Hepatic stellate cell (primary cell): Measurements from ENCODE around the gene PSTPIP2.
"Not testable (repeated sequence)": the region's sequence is repeated elsewhere in the genome, so short reads cannot be mapped to it uniquely, and the experiment has no call there.

Experiments
- DNase-seq: peaks from one replicate; pipeline ENCODE4 v3.0.0; 2011; ENCODE audit warnings: low spot score

Gene PSTPIP2

GRCh38 chr18:46070232-46070631 lies 1.8 kb downstream of the PSTPIP2 start:
- DNase-seq, result no peak

DNA sequence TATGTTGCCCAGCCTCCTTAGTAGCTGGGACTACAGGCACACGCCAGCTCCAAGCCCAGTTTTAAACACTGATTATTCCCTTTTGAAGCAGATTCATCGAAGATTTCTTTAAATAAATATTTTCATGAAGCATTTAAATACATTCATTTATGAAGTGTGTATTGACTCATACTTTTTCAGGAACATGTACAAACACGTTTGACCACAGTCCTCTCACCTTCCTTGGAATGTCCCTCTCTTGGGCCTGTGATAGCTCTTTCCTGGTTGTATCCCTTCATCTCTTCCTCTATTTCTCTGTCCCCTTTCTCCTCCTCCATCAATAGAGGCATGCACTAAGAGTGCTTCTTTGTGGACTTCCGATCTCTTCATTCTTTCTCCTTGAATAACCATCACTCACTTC lies 2.5 kb downstream of the PSTPIP2 start:
- DNase-seq, result no peak

GRCh38 chr18:46068763-46069162 lies 3.3 kb downstream of the PSTPIP2 start:
- no peak for DNase-seq

DNA sequence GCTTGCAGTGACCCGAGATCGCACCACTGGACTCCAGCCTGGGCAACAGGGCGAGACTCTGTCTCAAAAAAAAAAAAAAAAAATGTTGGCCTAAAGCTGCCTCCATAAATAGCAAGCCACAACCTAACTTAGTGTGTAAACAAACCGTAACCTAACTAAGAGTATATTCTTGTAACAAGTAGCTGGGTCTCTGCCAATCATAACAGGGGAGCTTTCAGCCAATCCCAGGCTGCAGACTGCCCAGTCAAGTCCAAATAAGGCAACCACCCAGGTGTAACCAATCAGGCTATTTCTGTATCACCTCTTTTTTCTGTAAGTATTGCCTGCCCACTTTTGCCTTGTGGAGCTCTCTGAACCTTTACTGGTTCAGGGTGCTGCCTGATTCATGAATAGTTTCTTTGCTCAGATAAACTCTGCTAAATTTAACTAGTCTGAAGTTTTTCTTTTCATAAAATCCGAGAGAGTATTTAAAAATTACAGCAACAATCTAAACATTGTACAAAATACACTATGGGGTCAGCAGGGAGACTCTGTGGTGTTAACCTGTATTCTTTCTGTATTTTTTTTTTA lies 4.5 kb downstream of the PSTPIP2 start:
- no peak for DNase-seq

DNA sequence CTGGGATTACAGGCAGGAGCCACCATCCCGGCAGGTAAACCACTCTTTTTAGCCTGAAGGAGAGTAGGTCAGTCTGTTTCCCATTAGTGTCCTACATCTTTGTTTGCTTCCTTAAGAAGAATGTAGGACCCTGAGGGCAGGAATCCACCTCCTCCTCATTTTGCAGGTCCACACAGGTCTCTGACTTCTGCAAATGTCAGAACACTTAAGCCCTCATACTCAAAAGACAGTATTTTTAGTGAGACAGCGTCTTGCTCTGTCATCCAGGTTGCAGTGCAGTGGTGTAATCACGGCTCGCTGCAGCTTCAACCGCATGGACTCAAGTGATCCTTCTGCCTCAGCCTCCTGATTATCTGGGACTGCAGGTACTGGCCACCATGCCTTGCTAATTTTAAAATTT lies 9.3 kb downstream of the PSTPIP2 start:
- no peak for DNase-seq

GRCh38 chr18:46061796-46062195 lies 10.3 kb downstream of the PSTPIP2 start:
- DNase-seq, result no peak

GRCh38 chr18:46061387-46061786 lies 10.7 kb downstream of the PSTPIP2 start:
- no peak for DNase-seq

GRCh38 chr18:46060359-46060841 lies 11.7 kb downstream of the PSTPIP2 start:
- DNase-seq, result no peak

GRCh38 chr18:46055838-46056230 lies 16.2 kb downstream of the PSTPIP2 start:
- DNase-seq, result no peak

DNA sequence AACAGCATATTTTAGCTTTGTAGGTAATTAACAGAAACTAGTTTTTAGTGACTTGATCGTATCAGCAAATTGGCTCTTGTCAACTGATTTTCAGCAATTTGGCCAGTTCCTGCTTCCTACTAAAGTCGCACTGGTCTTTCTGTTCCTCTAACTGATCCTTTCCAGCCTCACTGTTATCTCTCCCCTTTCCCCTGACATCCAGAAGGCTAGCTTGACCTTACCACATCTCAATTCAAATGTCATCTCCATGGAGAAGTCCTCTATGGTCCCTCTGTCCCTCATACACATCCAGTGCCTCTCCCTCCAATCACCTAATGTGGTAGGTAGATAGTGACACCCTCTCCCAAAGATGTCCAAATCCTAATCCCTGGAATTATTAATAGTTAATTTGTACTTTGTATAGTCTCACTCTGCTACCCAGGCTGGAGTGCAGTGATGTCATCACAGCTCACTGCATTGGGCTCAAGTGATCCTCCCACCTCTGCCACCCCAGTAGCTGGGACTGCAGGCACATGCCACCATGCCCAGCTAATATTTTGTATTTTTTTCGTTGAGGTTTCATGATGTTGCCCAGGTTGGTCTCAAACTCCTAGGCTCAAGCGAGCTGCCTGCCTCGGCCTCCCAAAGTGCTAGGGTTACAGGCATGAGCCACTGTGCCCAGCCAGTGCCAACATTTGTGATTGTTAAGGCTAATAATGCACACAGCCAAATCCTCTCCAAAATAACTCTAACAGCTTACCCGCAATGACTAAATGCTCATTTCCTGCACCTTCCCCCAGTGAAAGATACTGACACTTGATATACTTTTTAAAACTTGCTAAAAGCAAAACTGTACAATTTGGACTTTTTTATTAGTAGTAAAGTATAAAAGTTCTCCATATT lies 16.9 kb downstream of the PSTPIP2 start:
- no peak for DNase-seq

DNA sequence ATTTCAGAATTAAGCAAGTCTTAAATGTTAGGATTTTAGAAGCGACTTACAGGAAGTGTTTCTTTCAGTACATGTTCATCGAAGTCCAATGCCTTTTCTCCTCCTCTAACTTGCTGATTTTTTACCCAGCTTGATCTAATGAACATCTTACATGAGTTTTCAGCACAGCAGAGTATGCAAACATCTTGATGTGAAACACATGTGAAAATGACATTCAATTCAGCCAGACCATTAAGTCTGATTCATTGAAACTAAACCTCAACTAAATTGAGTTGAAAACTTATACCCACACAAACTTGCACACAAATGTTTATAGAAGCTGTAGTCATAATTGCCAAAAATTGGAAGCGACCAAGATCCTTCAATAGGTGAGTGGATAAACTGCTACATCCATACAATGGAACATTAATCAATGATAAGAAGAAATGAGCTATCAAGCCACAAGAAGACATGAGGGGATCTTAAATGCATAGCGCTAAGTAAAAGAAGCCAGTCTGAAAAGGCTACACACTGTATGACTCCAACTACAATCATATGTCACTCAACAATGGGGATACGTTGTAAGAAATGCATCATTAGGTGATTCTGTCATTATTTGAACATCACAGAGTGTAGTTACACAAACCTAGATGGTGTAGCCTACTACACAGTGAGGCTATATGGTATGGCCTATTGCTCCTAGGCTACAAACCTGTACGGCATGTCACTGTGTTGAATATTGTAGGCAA lies 18.5 kb downstream of the PSTPIP2 start:
- DNase-seq, result no peak

GRCh38 chr18:46051731-46052461 lies 20.2 kb downstream of the PSTPIP2 start:
- DNase-seq, result peak; percentile 38

DNA sequence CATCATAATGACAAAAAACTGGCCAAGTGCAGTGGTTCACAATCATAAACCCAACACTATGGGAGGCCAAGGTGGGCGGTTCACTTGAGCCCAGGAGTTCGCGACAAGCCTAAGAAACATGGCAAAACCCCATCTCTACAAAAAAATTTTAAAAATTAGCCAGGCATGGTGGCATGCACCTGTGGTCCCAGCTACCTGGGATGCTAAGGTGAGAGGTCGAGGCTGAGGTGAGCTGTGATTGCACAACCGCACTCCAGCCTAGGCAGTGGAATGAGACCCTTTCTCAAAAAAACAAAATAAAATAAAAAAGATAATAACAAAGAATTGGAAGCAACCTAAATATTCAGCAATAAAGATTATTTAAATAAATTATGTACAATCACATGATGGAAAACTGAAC lies 21.8 kb downstream of the PSTPIP2 start:
- no peak for DNase-seq

- DNase-seq, result no peak
These were observed 23.4 kb downstream of the PSTPIP2 start for GRCh38 chr18:46048641-46049040.

- not testable (repeated sequence) for DNase-seq
These were observed 24.7 kb downstream of the PSTPIP2 start for GRCh38 chr18:46047369-46047768.

DNA sequence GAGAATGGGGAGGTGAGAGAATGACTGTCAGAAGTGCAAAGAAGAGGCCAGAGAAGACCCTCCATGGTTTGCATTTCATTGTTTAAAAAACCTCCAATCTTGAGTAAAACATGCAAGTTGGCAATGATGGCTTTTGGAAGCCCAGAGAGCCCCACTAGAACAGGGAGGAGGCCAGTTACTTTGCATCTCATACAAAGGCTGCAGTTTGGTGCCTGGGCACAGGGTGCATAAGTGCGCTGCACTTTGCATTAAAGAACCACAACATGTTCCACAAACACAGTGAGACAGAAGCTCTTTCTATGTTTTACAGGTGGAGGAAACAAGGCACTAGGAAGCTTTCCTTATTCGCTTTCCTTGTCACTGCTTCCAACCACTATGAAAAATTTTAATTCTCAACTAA lies 25.4 kb downstream of the PSTPIP2 start:
- no peak for DNase-seq

DNA sequence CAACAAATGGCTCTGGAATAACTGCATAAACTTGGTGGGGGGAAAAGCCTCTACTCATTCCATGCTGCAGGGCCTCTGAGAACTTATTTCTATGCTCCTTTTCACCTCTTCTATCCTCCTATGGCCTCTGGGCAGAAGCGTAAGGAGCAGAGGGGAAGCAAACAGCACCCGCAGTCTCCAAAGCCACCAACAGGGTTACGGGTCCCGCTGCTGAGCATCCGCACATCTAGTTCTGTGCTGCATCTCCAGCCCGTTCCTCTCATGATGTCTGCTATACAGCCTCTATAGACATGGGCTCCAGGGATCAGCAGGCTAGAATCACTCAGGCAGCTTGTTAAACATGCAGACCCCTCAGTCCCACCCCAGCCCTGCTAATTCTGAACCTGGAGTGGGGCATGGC lies 25.9 kb downstream of the PSTPIP2 start:
- DNase-seq, result no peak

GRCh38 chr18:46042571-46043123 lies 29.4 kb downstream of the PSTPIP2 start:
- peak; percentile 13 for DNase-seq

DNA sequence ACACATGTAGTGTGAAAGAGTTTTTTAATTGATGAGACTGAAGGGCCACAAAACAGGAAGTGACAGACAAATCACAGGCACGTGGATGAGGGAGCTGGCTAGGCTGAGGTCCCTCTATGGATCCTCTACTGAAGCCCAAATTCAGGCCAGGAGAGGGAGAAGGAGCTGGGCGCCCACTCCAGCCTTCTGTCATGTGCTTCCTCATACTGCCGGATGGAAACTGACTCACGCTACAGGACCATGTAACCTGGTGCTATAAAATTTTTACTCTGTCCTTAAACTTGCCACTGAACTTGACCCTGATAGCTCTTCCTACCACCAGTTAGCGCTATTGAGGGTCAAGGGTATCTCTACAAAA lies 31.3 kb downstream of the PSTPIP2 start:
- DNase-seq, result no peak

DNA sequence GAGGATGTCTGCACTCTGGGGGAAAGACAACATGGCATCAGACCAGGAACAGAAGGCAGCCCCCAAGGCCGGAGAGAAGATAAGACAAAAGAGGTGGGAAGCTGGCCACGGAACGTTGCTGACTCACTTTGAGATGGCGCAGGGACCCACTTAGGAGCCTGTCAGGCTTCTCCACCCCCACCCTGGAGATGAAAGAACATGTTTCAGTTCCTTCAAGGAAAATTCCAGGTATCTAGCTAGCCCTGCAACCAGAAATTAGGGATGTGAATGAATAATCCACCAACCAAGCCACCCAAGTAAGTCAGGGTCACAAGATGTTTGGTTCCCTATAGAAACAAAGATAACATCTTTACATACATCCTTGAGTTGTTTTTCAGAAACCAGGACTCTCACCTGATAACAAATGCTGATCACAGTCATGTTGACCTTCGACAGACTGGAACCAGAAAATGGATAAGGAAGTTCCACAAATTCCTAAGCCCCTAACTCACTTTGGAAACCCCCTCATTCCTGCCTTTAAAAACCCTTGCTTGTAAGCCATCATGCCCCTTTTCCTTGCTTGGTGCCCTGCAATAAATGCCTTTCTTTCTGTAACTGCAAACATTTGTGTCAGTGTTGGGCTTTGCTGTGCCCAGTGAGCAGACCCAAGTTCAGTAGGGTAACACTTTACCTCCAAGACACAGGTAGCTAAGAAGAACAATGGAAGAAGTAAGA lies 31.9 kb downstream of the PSTPIP2 start:
- DNase-seq, result no peak
